Measurements from ENCODE around the gene ZCCHC7. TPM values are rescaled to one million over a fixed set of nuclear protein-coding genes. Genes with fewer than 3 reads are reported as not detected.

Gene ZCCHC7
- total and polyA plus RNA-seq, 9 of the 15 experiments (the other 6 are each of a cell fraction or from before 2014, with no cell fraction given), result 34.1 to 68.9 (median 48.8) TPM

DNA sequence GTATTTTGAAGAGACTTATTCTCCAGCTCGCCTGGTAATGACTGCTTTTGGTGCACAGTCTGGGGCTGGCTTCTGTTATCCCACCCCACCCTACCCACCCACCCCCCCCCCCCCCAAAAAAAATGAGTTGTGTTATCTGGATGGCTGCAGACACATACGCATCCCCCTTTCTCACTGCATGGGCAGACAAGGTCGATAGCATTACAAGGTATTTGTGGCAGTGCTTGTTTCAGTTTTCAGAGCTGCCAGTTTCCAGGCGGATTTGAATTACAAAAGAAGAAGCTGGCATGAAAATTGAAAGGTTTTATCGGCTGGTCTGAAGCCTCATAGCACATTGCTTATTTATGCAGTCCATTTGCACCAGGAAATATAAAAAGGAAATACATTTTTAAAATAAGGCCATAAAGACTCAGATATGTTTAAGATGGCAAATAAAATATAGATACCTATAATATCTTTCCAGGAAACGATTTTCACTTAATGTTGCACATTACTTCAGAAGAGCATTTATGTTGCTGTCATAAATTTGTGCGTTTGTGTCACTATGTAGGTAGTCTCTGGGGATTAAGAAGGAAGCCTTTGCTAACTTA is 217.0 kb downstream of the ZCCHC7 start (continued):
- TF ChIP-seq, protein P1, sequence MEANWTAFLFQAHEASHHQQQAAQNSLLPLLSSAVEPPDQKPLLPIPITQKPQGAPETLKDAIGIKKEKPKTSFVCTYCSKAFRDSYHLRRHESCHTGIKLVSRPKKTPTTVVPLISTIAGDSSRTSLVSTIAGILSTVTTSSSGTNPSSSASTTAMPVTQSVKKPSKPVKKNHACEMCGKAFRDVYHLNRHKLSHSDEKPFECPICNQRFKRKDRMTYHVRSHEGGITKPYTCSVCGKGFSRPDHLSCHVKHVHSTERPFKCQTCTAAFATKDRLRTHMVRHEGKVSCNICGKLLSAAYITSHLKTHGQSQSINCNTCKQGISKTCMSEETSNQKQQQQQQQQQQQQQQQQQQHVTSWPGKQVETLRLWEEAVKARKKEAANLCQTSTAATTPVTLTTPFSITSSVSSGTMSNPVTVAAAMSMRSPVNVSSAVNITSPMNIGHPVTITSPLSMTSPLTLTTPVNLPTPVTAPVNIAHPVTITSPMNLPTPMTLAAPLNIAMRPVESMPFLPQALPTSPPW (CRISPR knock-in tag; IDR thresholded peaks at IDR 0.05), result peak; percentile 85
- TF ChIP-seq CBFA2T2 (conservative IDR thresholded peaks at IDR 0.05) (peak; percentile 44), CBFA2T3 (IDR thresholded peaks at IDR 0.05) (peak; percentile 71), TEAD4 (IDR thresholded peaks at IDR 0.05; ENCODE audit: low read length) (peak; percentile 75), TEAD4 (CRISPR knock-in tag; IDR thresholded peaks at IDR 0.05; ENCODE audit: borderline replicate concordance) (no peak), KLF16 (IDR thresholded peaks at IDR 0.05) (peak; percentile 13; the same call in 1 of the 2 replicates), ARID1B (IDR thresholded peaks at IDR 0.05) (peak; percentile 64)

DNA sequence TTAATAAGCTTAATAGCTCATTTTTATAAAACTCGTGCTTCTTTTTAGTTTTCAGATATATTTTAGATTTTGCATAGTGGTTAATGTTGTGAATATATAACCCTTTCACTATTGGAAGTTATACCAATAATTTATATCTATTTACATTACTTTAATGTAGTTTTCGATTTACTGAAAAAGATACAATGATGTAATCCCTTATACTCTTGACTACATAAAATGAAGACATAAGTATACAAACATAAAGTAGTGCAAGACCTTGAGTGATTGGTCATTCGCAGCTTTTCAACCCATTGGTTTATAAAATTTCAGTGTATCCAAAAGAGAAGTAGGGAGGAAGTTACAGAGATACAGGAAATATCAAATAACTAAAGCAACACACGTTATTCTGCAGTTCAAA is 217.8 kb downstream of the ZCCHC7 start:
- BruUV-seq (replicated peaks), result no TSS peak
- CTCF ChIA-PET (ENCODE audit: low intra/inter-chr PET ratio), result no interaction called here

More for the DNA sequence above, 217.8 kb downstream of the ZCCHC7 start:
- ATAC-seq (no peak), DNase-seq (ENCODE audit: extremely low read depth in 1 of 4, low spot score in 3 of 4) (no peak), FAIRE-seq (no peak)
- WGBS (ENCODE audit: insufficient coverage, low coverage, missing lambda C conversion rate), result 50% methylated on average over 4 of the region's 4 CpGs
- Histone ChIP-seq H3K27me3 (ENCODE audit: control insufficient read depth in 2 of 2, insufficient read depth in 2 of 2, low read length in 2 of 2) (no peaks in the 10 kb centered on the region), H3K9me3 (replicated peaks; ENCODE audit: control insufficient read depth, insufficient read depth, low read depth, low read length) (no peaks in the 10 kb centered on the region), H3K9me1 (ENCODE audit: control insufficient read depth, insufficient read depth, low read length) (no peaks in the 10 kb centered on the region), H3K4me2 (ENCODE audit: insufficient read depth, low read length) (0 out of 2 replicates have a peak overlapping the region, but pooled peaks have one; percentile 50), H3K4me1 (replicated peaks in 1 of 2; ENCODE audit: control insufficient read depth in 2 of 2, insufficient read depth in 2 of 2, low read length in 2 of 2) (peaks cover 0 to 27% of the 10 kb centered on the region in 2 experiments; a peak in 3 of 5 replicates), H4K20me1 (replicated peaks; ENCODE audit: control insufficient read depth, insufficient read depth, low read length) (no peaks in the 10 kb centered on the region), H2AFZ (ENCODE audit: low read depth, low read length) (no peak overlapping the region), H3K9ac (ENCODE audit: insufficient read depth in 1 of 2, low read depth in 2 of 2, low read length in 2 of 2) (peak overlapping the region in 1 of 2 experiments; percentile 15; a peak in 1 of 4 replicates), H3K79me2 (ENCODE audit: control insufficient read depth, insufficient read depth, low read length) (peaks cover 29% of the 10 kb centered on the region), H3K4me3 (no peak overlapping the region), H3K36me3 (ENCODE audit: control insufficient read depth, insufficient read depth, low read length) (peaks cover 6% of the 10 kb centered on the region; the same call in 1 of the 3 replicates), H3K27ac (ENCODE audit: extremely low read depth, low read depth, low read length) (peak overlapping the region; percentile 47; the same call in 2 of the 3 replicates)
- TF ChIP-seq, protein P2, sequence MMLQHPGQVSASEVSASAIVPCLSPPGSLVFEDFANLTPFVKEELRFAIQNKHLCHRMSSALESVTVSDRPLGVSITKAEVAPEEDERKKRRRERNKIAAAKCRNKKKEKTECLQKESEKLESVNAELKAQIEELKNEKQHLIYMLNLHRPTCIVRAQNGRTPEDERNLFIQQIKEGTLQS (IDR thresholded peaks at IDR 0.05), result peak; percentile 6; the same call in 1 of the 2 replicates
- TF ChIP-seq, protein P2 (CRISPR knock-in tag; conservative IDR thresholded peaks at IDR 0.05), result no peak
- no peak for TF ChIP-seq XRCC5 (IDR thresholded peaks at IDR 0.05; ENCODE audit: low read depth, low read length)
- TF ChIP-seq, protein P3, sequence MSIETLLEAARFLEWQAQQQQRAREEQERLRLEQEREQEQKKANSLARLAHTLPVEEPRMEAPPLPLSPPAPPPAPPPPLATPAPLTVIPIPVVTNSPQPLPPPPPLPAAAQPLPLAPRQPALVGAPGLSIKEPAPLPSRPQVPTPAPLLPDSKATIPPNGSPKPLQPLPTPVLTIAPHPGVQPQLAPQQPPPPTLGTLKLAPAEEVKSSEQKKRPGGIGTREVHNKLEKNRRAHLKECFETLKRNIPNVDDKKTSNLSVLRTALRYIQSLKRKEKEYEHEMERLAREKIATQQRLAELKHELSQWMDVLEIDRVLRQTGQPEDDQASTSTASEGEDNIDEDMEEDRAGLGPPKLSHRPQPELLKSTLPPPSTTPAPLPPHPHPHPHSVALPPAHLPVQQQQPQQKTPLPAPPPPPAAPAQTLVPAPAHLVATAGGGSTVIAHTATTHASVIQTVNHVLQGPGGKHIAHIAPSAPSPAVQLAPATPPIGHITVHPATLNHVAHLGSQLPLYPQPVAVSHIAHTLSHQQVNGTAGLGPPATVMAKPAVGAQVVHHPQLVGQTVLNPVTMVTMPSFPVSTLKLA (conservative IDR thresholded peaks at IDR 0.05), result 0 out of 4 replicates have a peak, but pooled peaks of 1 of the 2 experiments have one; percentile 4
- peak; percentile 43; the same call in 1 of the 2 replicates for TF ChIP-seq POLR2H (tag; IDR thresholded peaks at IDR 0.05; ENCODE audit: low read depth)
- TF ChIP-seq MXI1 (IDR thresholded peaks at IDR 0.05; ENCODE audit: low read depth, low read length), result no peak
- POLR2A ChIA-PET, result interaction anchor here (1.5 to 2.8 kb wide), 5 partner anchors 12 to 218 kb away, joined by 5 to 11 read pairs (median 8); partner anchors contain the start of gene ZCCHC7
- intact Hi-C loops (cut with micrococcal nuclease) (loop anchor here (5.0 kb wide), 1 partner anchor 49 kb away; no protein-coding TSS in a partner anchor), in situ Hi-C loops (cut with MboI) (no loop called here)
